ENCODE measurements around the gene MAML2. TPM values are rescaled to one million over a fixed set of nuclear protein-coding genes. Genes with fewer than 3 reads are reported as not detected.

MAML2 gene
- total RNA-seq, 1 experiment from 2014 or later = 2.9 TPM

- ChIA-PET POLR2A (no interaction called here), CTCF (no interaction called here)
- Histone ChIP-seq H3K27ac (ENCODE audit: low read length) (no peak overlapping the region), H3K36me3 (ENCODE audit: control insufficient read depth, insufficient read depth, low read length) (no peaks in the 10 kb centered on the region), H3K9me3 (ENCODE audit: control insufficient read depth, insufficient read depth, low read depth, low read length) (no peaks in the 10 kb centered on the region), H3K4me1 (ENCODE audit: control insufficient read depth, insufficient read depth, low read length) (no peaks in the 10 kb centered on the region), H3K27me3 (ENCODE audit: control insufficient read depth, insufficient read depth, low read length) (no peaks in the 10 kb centered on the region), H3K4me3 (ENCODE audit: low read depth in 2 of 2, low read length in 2 of 2) (no peak overlapping the region)
- in situ Hi-C loops (cut with HindIII; ENCODE audit: low pct_unique_long_range_greater_than_20kb, low sequenced_read_pairs) (no loop called here), intact Hi-C loops (cut with micrococcal nuclease; ENCODE audit: unreplicated experiment) (no loop called here)
- ATAC-seq = no peak; the same call in 1 of the 2 replicates
- TF ChIP-seq TCF7L2 (IDR thresholded peaks at IDR 0.05; ENCODE audit: low read depth, low read length) (no peak), SIN3A (IDR thresholded peaks at IDR 0.05; ENCODE audit: borderline replicate concordance, insufficient read depth, low read depth, low read length) (no peak), POLR2AphosphoS5 (IDR thresholded peaks at IDR 0.05; ENCODE audit: low read depth, low read length) (no peak), CTCF (IDR thresholded peaks at IDR 0.05) (no peak), REST (IDR thresholded peaks at IDR 0.05; ENCODE audit: insufficient read depth in 1 of 2, low read depth in 2 of 2, low read length in 1 of 2) (no peak)
- no TSS peak for BruUV-seq (replicated peaks)
- DNase-seq (ENCODE audit: low read depth, low spot score) = no peak
Observed at GRCh38 chr11:96149743-96150555, 193.0 kb downstream of the MAML2 start.

- H3K36me3 ChIP-seq (ENCODE audit: control insufficient read depth, insufficient read depth, low read length) = no peaks in the 10 kb centered on the region
- intact Hi-C loops (cut with micrococcal nuclease; ENCODE audit: unreplicated experiment) = no loop called here
- no peak for ATAC-seq
Observed at GRCh38 chr11:96147906-96148486, 195.0 kb downstream of the MAML2 start.

More at GRCh38 chr11:96147906-96148486, 195.0 kb downstream of the MAML2 start:
- H3K27me3 ChIP-seq (ENCODE audit: control insufficient read depth, insufficient read depth, low read length) = no peaks in the 10 kb centered on the region
- CTCF ChIA-PET = no interaction called here
- in situ Hi-C loops (cut with HindIII; ENCODE audit: low pct_unique_long_range_greater_than_20kb, low sequenced_read_pairs) = no loop called here
- H3K4me3 ChIP-seq (ENCODE audit: low read depth in 2 of 2, low read length in 2 of 2) = no peak overlapping the region
- H3K4me1 ChIP-seq (ENCODE audit: control insufficient read depth, insufficient read depth, low read length) = 0 out of 2 replicates have a peak, but pooled peaks cover 3% of the 10 kb centered on the region
- no peaks in the 10 kb centered on the region for H3K9me3 ChIP-seq (ENCODE audit: control insufficient read depth, insufficient read depth, low read depth, low read length)
- POLR2A ChIA-PET = no interaction called here
- no TSS peak for BruUV-seq (replicated peaks)
- TF ChIP-seq CTCF (IDR thresholded peaks at IDR 0.05) (no peak), TCF7L2 (IDR thresholded peaks at IDR 0.05; ENCODE audit: low read depth, low read length) (no peak)
- H3K27ac ChIP-seq (ENCODE audit: low read length) = no peak overlapping the region
- DNase-seq (ENCODE audit: low read depth, low spot score) = no peak

All from Panc1 (cell line).